ENCODE measurements around the gene CNTD1. TPM values are rescaled to one million over a fixed set of nuclear protein-coding genes. Genes with fewer than 3 reads are reported as not detected.
A peak's percentile ranks its signal among the peaks of the same experiment; 100 is the strongest.

Gene CNTD1
- polyA plus RNA-seq, 2 of the 4 experiments (the other 2 are of a cell fraction) = 0.06 to 0.10 TPM

DNA sequence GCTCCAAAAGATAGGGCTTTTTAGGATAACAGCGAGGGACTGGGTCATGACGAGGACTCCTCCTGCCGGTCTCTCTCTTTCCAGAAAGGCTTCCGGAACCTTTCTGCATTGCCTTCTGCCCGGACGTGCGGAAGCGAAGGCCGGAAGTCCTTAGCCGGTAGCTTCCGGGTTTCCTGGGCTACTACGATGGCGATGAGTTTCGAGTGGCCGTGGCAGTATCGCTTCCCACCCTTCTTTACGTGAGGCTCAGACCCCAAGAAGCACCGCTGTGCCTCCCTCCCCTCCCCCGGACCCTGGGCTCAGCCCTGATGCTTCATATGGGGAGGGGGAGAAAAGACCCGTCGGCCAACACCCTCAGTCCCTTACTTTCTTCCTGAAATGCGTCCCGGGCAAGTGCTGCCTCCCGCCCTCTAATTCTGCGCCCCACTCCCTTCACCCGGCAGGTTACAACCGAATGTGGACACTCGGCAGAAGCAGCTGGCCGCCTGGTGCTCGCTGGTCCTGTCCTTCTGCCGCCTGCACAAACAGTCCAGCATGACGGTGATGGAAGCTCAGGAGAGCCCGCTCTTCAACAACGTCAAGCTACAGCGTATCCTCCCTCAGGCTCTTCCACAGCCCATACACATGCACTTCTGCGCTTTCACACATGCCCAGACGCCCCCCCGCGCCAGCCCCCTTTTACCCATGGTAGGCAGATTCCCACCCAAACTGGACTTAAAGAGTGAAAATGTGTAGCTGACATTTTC, 25.2 kb upstream of the CNTD1 start, which contains the start of gene VPS25:
VPS25 (plus strand) TSS at position 160 of the 746 bp plus-strand sequence; CDS start at position 187, 27 bp downstream.
- H3K4me3 ChIP-seq = peak within 1 kb of the TSS; percentile 65
- H3K4me2 ChIP-seq = peak within 1 kb of the TSS; percentile 91
- CTCF ChIA-PET = interaction anchor here (0.6 to 4.4 kb wide), 23 partner anchors 9 to 195 kb away, joined by 3 to 48 read pairs (median 4); partner anchors contain the start of genes BECN1, CNTD1, COA3 and PSMC3IP
- 2% methylated on average over 39 of the region's 39 CpGs for WGBS (ENCODE audit: missing lambda C conversion rate)
- POLR2A ChIA-PET = interaction anchor here (0.6 to 2.9 kb wide), 32 partner anchors 8 to 1355 kb away, joined by 3 to 21 read pairs (median 4); partner anchors contain the start of genes BECN1, CNTD1, COA3 and PLEKHH3
- DNase-seq (ENCODE audit: low read depth in 1 of 2, low spot score in 1 of 2) = peak; percentile 92 to 98
- H3K27ac ChIP-seq = peak within 1 kb of the TSS; percentile 80 to 97
- peak; percentile 56 for FAIRE-seq
- peak; percentile 98 for ATAC-seq
- peaks cover 21% of the 10 kb centered on the region for H3K4me1 ChIP-seq
- H3K9me3 ChIP-seq = no peaks in the 10 kb centered on the region
- TF ChIP-seq RFX5 (IDR thresholded peaks at IDR 0.05) (0 out of 2 replicates have a peak, but pooled peaks have one; percentile 47), POLR2AphosphoS2 (conservative IDR thresholded peaks at IDR 0.05; ENCODE audit: low read length) (no peak), FOXS1 (CRISPR knock-in tag; IDR thresholded peaks at IDR 0.05) (no peak), NPAS2 (CRISPR knock-in tag; IDR thresholded peaks at IDR 0.05; ENCODE audit: borderline replicate concordance) (no peak), MAZ (IDR thresholded peaks at IDR 0.05; ENCODE audit: borderline replicate concordance, low read depth, low read length) (peak; percentile 82; the same call in 1 of the 2 replicates), HOXB5 (CRISPR knock-in tag; IDR thresholded peaks at IDR 0.05) (0 out of 2 replicates have a peak, but pooled peaks have one; percentile 50), CEBPB (IDR thresholded peaks at IDR 0.05) (no peak), GATA3 (IDR thresholded peaks at IDR 0.05; ENCODE audit: borderline replicate concordance) (no peak), ZFP36 (IDR thresholded peaks at IDR 0.05; ENCODE audit: borderline replicate concordance, partially characterized antibody) (no peak), EP300 (IDR thresholded peaks at IDR 0.05) (no peak), CBX8 (IDR thresholded peaks at IDR 0.05) (no peak), HEYL (CRISPR knock-in tag; IDR thresholded peaks at IDR 0.05) (no peak), NFE2L2 (conservative IDR thresholded peaks at IDR 0.05; ENCODE audit: low read length) (no peak), ESRRA (IDR thresholded peaks at IDR 0.05; ENCODE audit: borderline replicate concordance, low read length) (no peak), ZNF302 (CRISPR knock-in tag; IDR thresholded peaks at IDR 0.05) (no peak), HDAC2 (IDR thresholded peaks at IDR 0.05) (no peak), SREBF2 (IDR thresholded peaks at IDR 0.05) (no peak), TFCP2L1 (CRISPR knock-in tag; IDR thresholded peaks at IDR 0.05) (no peak), NR3C1 (IDR thresholded peaks at IDR 0.05) (no peak), RAD21 (conservative IDR thresholded peaks at IDR 0.05 in 1 of 2, IDR thresholded peaks at IDR 0.05 in 1 of 2) (peak; percentile 17 to 29; a peak in 3 of 5 replicates), EHMT2 (IDR thresholded peaks at IDR 0.05; ENCODE audit: low read depth) (no peak), ZC3H11A (IDR thresholded peaks at IDR 0.05) (peak; percentile 45; the same call in 1 of the 2 replicates), MYC (IDR thresholded peaks at IDR 0.05; ENCODE audit: borderline replicate concordance, low read length) (no peak), KDM5A (IDR thresholded peaks at IDR 0.05) (peak; percentile 95), RARB (CRISPR knock-in tag; IDR thresholded peaks at IDR 0.05) (no peak), EHF (CRISPR knock-in tag; IDR thresholded peaks at IDR 0.05) (no peak)
- TF ChIP-seq, protein P1, sequence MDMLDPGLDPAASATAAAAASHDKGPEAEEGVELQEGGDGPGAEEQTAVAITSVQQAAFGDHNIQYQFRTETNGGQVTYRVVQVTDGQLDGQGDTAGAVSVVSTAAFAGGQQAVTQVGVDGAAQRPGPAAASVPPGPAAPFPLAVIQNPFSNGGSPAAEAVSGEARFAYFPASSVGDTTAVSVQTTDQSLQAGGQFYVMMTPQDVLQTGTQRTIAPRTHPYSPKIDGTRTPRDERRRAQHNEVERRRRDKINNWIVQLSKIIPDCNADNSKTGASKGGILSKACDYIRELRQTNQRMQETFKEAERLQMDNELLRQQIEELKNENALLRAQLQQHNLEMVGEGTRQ (IDR thresholded peaks at IDR 0.05) = no peak
- TF ChIP-seq, protein P2, sequence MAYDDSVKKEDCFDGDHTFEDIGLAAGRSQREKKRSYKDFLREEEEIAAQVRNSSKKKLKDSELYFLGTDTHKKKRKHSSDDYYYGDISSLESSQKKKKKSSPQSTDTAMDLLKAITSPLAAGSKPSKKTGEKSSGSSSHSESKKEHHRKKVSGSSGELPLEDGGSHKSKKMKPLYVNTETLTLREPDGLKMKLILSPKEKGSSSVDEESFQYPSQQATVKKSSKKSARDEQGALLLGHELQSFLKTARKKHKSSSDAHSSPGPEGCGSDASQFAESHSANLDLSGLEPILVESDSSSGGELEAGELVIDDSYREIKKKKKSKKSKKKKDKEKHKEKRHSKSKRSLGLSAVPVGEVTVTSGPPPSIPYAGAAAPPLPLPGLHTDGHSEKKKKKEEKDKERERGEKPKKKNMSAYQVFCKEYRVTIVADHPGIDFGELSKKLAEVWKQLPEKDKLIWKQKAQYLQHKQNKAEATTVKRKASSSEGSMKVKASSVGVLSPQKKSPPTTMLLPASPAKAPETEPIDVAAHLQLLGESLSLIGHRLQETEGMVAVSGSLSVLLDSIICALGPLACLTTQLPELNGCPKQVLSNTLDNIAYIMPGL (CRISPR knock-in tag; IDR thresholded peaks at IDR 0.05; ENCODE audit: borderline replicate concordance) = no peak
- TF ChIP-seq, protein P3, sequence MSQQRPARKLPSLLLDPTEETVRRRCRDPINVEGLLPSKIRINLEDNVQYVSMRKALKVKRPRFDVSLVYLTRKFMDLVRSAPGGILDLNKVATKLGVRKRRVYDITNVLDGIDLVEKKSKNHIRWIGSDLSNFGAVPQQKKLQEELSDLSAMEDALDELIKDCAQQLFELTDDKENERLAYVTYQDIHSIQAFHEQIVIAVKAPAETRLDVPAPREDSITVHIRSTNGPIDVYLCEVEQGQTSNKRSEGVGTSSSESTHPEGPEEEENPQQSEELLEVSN (IDR thresholded peaks at IDR 0.05; ENCODE audit: borderline replicate concordance, low read depth) = no peak
- TF ChIP-seq, protein P4, sequence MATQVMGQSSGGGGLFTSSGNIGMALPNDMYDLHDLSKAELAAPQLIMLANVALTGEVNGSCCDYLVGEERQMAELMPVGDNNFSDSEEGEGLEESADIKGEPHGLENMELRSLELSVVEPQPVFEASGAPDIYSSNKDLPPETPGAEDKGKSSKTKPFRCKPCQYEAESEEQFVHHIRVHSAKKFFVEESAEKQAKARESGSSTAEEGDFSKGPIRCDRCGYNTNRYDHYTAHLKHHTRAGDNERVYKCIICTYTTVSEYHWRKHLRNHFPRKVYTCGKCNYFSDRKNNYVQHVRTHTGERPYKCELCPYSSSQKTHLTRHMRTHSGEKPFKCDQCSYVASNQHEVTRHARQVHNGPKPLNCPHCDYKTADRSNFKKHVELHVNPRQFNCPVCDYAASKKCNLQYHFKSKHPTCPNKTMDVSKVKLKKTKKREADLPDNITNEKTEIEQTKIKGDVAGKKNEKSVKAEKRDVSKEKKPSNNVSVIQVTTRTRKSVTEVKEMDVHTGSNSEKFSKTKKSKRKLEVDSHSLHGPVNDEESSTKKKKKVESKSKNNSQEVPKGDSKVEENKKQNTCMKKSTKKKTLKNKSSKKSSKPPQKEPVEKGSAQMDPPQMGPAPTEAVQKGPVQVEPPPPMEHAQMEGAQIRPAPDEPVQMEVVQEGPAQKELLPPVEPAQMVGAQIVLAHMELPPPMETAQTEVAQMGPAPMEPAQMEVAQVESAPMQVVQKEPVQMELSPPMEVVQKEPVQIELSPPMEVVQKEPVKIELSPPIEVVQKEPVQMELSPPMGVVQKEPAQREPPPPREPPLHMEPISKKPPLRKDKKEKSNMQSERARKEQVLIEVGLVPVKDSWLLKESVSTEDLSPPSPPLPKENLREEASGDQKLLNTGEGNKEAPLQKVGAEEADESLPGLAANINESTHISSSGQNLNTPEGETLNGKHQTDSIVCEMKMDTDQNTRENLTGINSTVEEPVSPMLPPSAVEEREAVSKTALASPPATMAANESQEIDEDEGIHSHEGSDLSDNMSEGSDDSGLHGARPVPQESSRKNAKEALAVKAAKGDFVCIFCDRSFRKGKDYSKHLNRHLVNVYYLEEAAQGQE (IDR thresholded peaks at IDR 0.05) = peak; percentile 26; the same call in 1 of the 2 replicates
- TF ChIP-seq, protein P5, sequence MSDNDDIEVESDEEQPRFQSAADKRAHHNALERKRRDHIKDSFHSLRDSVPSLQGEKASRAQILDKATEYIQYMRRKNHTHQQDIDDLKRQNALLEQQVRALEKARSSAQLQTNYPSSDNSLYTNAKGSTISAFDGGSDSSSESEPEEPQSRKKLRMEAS (IDR thresholded peaks at IDR 0.05) = peak; percentile 91
- TF ChIP-seq, protein P6, sequence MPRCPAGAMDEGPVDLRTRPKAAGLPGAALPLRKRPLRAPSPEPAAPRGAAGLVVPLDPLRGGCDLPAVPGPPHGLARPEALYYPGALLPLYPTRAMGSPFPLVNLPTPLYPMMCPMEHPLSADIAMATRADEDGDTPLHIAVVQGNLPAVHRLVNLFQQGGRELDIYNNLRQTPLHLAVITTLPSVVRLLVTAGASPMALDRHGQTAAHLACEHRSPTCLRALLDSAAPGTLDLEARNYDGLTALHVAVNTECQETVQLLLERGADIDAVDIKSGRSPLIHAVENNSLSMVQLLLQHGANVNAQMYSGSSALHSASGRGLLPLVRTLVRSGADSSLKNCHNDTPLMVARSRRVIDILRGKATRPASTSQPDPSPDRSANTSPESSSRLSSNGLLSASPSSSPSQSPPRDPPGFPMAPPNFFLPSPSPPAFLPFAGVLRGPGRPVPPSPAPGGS (IDR thresholded peaks at IDR 0.05) = peak; percentile 96

Data from A549 (cell line).